WERI-Rb-1 (cell line): ENCODE data around the gene CTNNA1.

Experiments used
- DNase-seq: peaks from one replicate; pipeline ENCODE4 v3.0.0-alpha.2; 2020
- H3K27ac ChIP-seq: fragments of 250-450 bp; sonication (Bioruptor Pico); 2 replicates; pipeline ENCODE4 v1.5.1; 2020; ENCODE audit warnings: mild to moderate bottlenecking, moderate library complexity
- H3K27me3 ChIP-seq: fragments of 250-450 bp; sonication (Bioruptor Pico); 2 replicates; pipeline ENCODE4 v1.5.1; 2021; ENCODE audit warnings: mild to moderate bottlenecking, low read depth, moderate library complexity; ENCODE audit not compliant: insufficient read depth, severe bottlenecking
- H3K36me3 ChIP-seq: fragments of 250-450 bp; sonication (Bioruptor Pico); 2 replicates; pipeline ENCODE4 v1.5.1; 2020; ENCODE audit warnings: mild to moderate bottlenecking, moderate library complexity
- H3K4me3 ChIP-seq: 2 replicates; pipeline ENCODE4 v1.5.1; 2011; ENCODE audit warnings: low read depth, mild to moderate bottlenecking, control low read depth, low read length
- H3K9me3 ChIP-seq: fragments of 250-450 bp; sonication (Bioruptor Pico); 2 replicates; pipeline ENCODE4 v1.5.1; 2021; ENCODE audit warnings: mild to moderate bottlenecking, moderate library complexity; ENCODE audit not compliant: severe bottlenecking
- TF ChIP-seq, protein P1 (sequence below): IDR thresholded peaks from 2 replicates; pipeline ENCODE4 v1.5.1; 2011; ENCODE audit warnings: low read depth, mild to moderate bottlenecking, control low read depth, inconsistent platforms, low read length

CTNNA1 gene

DNA sequence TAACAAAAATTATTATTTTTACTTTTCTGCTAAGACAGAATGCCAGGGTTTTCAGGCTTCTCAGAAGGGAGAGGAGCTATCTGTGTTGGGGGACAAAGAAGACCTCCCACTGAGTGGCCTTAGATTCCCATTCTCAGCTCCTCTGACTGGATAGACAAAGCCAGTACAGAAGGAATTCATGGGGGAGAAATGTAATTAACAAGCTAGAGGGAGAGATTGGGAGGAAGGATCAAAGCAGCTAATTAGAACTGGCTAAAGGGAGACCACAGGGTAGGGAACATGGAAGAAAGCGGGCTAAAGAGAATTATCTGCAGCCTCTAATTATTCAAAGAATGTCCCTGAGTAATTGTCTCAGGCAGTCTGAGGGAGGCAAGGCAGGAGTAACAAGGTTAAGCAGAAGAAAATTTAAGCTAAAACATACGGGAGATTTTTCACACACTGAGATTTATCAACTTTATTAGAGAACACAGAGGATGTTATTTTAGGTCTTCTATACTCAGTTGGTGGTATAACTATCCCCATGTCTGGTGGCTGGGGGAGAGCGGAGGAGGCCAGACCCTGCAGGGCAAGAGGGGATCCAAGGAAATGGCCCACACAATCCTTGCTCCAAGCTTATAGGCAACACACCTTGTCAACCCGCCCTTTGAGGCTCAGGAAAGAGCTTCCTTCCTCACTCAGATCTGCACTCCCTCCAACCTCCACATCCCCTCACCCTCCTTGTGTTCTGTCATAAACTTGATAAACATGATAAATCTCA is 209.6 kb downstream of the CTNNA1 start:
- H3K36me3 ChIP-seq: no peaks in the 10 kb centered on the region
- no peak for DNase-seq
- H3K27ac ChIP-seq: peak overlapping the region; percentile 70
- TF ChIP-seq, protein P1, sequence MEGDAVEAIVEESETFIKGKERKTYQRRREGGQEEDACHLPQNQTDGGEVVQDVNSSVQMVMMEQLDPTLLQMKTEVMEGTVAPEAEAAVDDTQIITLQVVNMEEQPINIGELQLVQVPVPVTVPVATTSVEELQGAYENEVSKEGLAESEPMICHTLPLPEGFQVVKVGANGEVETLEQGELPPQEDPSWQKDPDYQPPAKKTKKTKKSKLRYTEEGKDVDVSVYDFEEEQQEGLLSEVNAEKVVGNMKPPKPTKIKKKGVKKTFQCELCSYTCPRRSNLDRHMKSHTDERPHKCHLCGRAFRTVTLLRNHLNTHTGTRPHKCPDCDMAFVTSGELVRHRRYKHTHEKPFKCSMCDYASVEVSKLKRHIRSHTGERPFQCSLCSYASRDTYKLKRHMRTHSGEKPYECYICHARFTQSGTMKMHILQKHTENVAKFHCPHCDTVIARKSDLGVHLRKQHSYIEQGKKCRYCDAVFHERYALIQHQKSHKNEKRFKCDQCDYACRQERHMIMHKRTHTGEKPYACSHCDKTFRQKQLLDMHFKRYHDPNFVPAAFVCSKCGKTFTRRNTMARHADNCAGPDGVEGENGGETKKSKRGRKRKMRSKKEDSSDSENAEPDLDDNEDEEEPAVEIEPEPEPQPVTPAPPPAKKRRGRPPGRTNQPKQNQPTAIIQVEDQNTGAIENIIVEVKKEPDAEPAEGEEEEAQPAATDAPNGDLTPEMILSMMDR: no peak
- no peaks in the 10 kb centered on the region for H3K9me3 ChIP-seq
- no peak overlapping the region for H3K4me3 ChIP-seq
- no peaks in the 10 kb centered on the region for H3K27me3 ChIP-seq

- Histone ChIP-seq H3K9me3 (no peaks in the 10 kb centered on the region), H3K4me3 (no peak overlapping the region), H3K27ac (no peak overlapping the region), H3K36me3 (no peaks in the 10 kb centered on the region), H3K27me3 (no peaks in the 10 kb centered on the region)
- DNase-seq: no peak
- TF ChIP-seq, protein P1: no peak
These were observed 210.6 kb downstream of the CTNNA1 start for GRCh38 chr5:138963763-138964371.

DNA sequence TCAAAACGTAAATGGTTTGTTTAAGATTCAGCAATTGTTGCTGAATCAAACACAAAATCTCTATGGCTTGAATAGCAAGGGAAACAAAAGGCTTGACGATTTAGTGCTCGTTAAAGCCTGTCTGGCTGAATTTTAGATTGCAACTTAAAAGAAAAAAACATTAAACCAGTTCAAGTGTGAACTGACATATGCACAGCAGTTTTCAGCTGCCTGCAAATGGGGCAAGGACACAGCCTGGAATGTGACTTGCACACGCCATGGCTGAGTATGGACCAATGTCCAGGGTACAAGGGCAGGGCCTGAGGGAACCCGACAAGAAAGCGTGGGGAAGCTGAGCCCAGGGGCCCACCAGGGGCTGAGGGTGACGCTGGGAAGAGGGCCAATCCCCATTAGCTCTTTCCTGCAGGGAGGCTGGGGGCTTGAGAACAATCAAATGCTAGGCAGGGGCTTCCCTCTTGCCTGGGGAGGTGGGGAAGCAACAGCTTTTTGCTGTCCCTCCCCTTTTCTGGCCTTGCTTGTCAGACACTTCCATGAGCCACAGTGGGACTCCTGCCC is 211.5 kb downstream of the CTNNA1 start:
- H3K27me3 ChIP-seq: no peaks in the 10 kb centered on the region
- H3K36me3 ChIP-seq: no peaks in the 10 kb centered on the region
- H3K9me3 ChIP-seq: no peaks in the 10 kb centered on the region
- TF ChIP-seq, protein P1: no peak
- peak overlapping the region; percentile 31 for H3K27ac ChIP-seq
- no peak overlapping the region for H3K4me3 ChIP-seq
- DNase-seq: no peak

DNA sequence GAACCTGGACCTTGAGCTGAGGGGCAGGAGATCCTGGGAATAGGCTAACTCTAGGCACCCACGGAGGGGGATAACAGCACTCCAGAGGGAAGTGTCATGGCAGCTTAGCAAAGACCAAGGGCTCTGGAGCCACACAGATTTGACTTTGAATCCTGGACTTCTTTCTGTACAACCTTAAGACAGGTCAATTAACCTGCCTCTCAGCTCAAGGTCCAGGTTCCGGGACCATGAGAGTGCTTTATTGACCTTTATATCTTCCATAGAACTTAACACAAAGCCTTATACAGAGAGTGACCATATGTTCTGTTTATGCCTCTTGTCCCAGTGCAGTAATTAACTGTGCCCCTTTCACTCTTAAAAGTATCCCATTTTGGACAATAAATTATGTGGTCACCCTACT is 212.4 kb downstream of the CTNNA1 start:
- TF ChIP-seq, protein P1: no peak
- H3K27ac ChIP-seq: peak overlapping the region; percentile 31; the same call in 1 of the 2 replicates
- H3K36me3 ChIP-seq: no peaks in the 10 kb centered on the region
- H3K27me3 ChIP-seq: no peaks in the 10 kb centered on the region
- no peak overlapping the region for H3K4me3 ChIP-seq
- no peaks in the 10 kb centered on the region for H3K9me3 ChIP-seq
- DNase-seq: no peak

GRCh38 chr5:138966236-138966985 is 213.2 kb downstream of the CTNNA1 start:
- no peak overlapping the region for H3K4me3 ChIP-seq
- no peaks in the 10 kb centered on the region for H3K9me3 ChIP-seq
- no peak for DNase-seq
- H3K36me3 ChIP-seq: no peaks in the 10 kb centered on the region
- H3K27me3 ChIP-seq: no peaks in the 10 kb centered on the region
- TF ChIP-seq, protein P1: no peak
- H3K27ac ChIP-seq: no peak overlapping the region
